Panc1 (cell line): ENCODE measurements around the gene FAM169A. TPM values are rescaled to one million over a fixed set of nuclear protein-coding genes. Genes with fewer than 3 reads are reported as not detected.

Experiments used
- ATAC-seq: fragments of 200-7000 bp; cut with Tn5 transposase; 2 replicates; pipeline ENCODE4 v1.9.1; 2020; ENCODE audit warnings: mild to moderate bottlenecking, moderate library complexity
- BruUV-seq: library from RNA; stranded (reverse); fragments of 400-500 nt; replicated peaks from 2 replicates; lab custom pipeline; 2021; lab: Mats Ljungman, UMichigan
- CTCF ChIA-PET: fragments of 300-600 bp; sonication (Branson Sonifier 250); formaldehyde crosslinking; loops from one replicate; lab custom pipeline; 2022; ENCODE audit warnings: antibody characterized with exemption; lab: Charles Lee
- POLR2A ChIA-PET: fragments of 300-600 bp; sonication (Branson Sonifier 250); formaldehyde crosslinking; loops from one replicate; lab custom pipeline; 2022; ENCODE audit warnings: antibody characterized with exemption; lab: Charles Lee
- DNase-seq: peaks from one replicate; pipeline ENCODE4 v3.0.0-alpha.2; 2010; ENCODE audit warnings: low read depth, low spot score
- H3K27ac ChIP-seq: 2 replicates; pipeline ENCODE4 v1.5.1; 2011; ENCODE audit warnings: mild to moderate bottlenecking, low read length, inconsistent platforms
- H3K27me3 ChIP-seq: fragments of 200-500 bp; sonication (Bioruptor generic); 2 replicates; pipeline ENCODE4 v1.6.0; 2014; ENCODE audit warnings: low read length, inconsistent platforms; ENCODE audit not compliant: control insufficient read depth, insufficient read depth
- H3K36me3 ChIP-seq: fragments of 200-500 bp; sonication (Bioruptor generic); 2 replicates; pipeline ENCODE4 v1.5.1; 2014; ENCODE audit warnings: inconsistent platforms, mild to moderate bottlenecking, low read length, moderate library complexity; ENCODE audit not compliant: control insufficient read depth, insufficient read depth
- H3K4me1 ChIP-seq: 2 replicates; pipeline ENCODE4 v1.5.1; 2011; ENCODE audit warnings: inconsistent platforms, mild to moderate bottlenecking, low read length, moderate library complexity; ENCODE audit not compliant: control insufficient read depth, insufficient read depth
- H3K4me3 ChIP-seq, 2 experiments: 2 replicates each; pipeline ENCODE4 v1.5.1; 2011 to 2012; ENCODE audit warnings: low read depth in 2 of 2, low read length in 2 of 2, mild to moderate bottlenecking in 2 of 2, inconsistent platforms in 1 of 2, moderate library complexity in 1 of 2
- H3K9me3 ChIP-seq: fragments of 200-500 bp; sonication (Bioruptor generic); 2 replicates; pipeline ENCODE4 v1.5.1; 2014; ENCODE audit warnings: low read depth, mild to moderate bottlenecking, inconsistent platforms, low read length, moderate library complexity; ENCODE audit not compliant: control insufficient read depth, insufficient read depth
- POLR2AphosphoS5 ChIP-seq: IDR thresholded peaks from 2 replicates; pipeline ENCODE4 v1.6.1; 2012; ENCODE audit warnings: mild to moderate bottlenecking, low read depth, low read length, moderate library complexity
- REST ChIP-seq, 2 experiments: IDR thresholded peaks; 2 replicates each; pipeline ENCODE4 v1.6.1; 2011 to 2012; ENCODE audit warnings: low read depth in 2 of 2, control low read depth in 1 of 2, low read length in 1 of 2, mild to moderate bottlenecking in 1 of 2, moderate library complexity in 1 of 2; ENCODE audit not compliant: insufficient read depth in 1 of 2
- SIN3A ChIP-seq: IDR thresholded peaks from 2 replicates; pipeline ENCODE4 v1.6.1; 2012; ENCODE audit warnings: low read depth, mild to moderate bottlenecking, low read length, moderate library complexity, borderline replicate concordance; ENCODE audit not compliant: insufficient read depth
- TCF7L2 ChIP-seq: IDR thresholded peaks from 2 replicates; pipeline ENCODE4 v1.6.1; 2011; ENCODE audit warnings: mild to moderate bottlenecking, low read depth, low read length, inconsistent platforms
- in situ Hi-C: cut with HindIII; loops from 2 replicates; pipeline ENCODE4 v1.10.0; 2016; ENCODE audit warnings: low sequenced_read_pairs, low pct_unique_long_range_greater_than_20kb
- intact Hi-C: fragments of 100-400 bp; cut with micrococcal nuclease; formaldehyde crosslinking; loops from one replicate; pipeline ENCODE4 v1.10.0; 2022; ENCODE audit not compliant: unreplicated experiment
- total RNA-seq: library from RNA; stranded (reverse); gene quantifications from one replicate; pipeline ENCODE4 v1.2.1, GENCODE V29; 2021; ENCODE audit not compliant: unreplicated experiment
- TF ChIP-seq, protein P1 (sequence below): fragments of 450-650 bp; IDR thresholded peaks from 2 replicates; pipeline ENCODE4 v1.5.1; 2017; ENCODE audit warnings: mild to moderate bottlenecking

FAM169A gene
- total RNA-seq, 1 experiment from 2014 or later = 23.1 TPM

DNA sequence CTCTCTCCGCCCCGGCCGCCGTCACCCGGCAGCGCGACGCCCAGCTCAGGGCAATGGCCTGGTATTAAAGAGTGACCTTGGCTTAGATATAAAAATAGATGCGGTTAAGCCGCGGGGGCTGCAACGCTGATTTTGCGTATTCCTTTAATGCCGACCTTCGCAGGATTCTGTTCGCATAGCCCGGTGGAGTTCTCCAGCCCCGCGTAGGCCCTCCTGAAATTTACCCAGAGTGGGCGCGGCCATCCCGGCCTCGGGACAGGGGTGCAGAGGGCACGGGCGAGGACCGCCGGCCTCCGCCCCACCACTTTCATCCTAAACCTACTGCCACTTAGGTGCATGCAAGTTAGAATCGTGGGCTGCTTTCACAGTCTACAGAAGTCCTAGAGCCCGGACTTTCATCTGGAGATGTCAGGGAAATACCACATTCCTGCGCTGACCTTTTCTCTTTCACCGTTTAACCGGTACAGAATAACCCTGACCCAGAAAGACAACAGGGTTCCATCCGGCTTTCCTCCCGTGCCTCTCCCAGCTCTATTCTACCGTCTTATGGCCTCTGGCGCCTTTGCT, 492 bp upstream of the FAM169A start:
- in situ Hi-C loops = no loop called here
- ATAC-seq = peak; percentile 67
- no peak for DNase-seq
- H3K9me3 ChIP-seq = no peaks in the 10 kb centered on the region
- H3K4me1 ChIP-seq = peaks cover 14% of the 10 kb centered on the region
- TF ChIP-seq POLR2AphosphoS5 (no peak), SIN3A (0 out of 2 replicates have a peak, but pooled peaks have one; percentile 28), TCF7L2 (0 out of 2 replicates have a peak, but pooled peaks have one; percentile 43)
- H3K27ac ChIP-seq = peak overlapping the region; percentile 81
- H3K36me3 ChIP-seq = no peaks in the 10 kb centered on the region; the same call in 1 of the 2 replicates
- H3K27me3 ChIP-seq = no peaks in the 10 kb centered on the region
- CTCF ChIA-PET = no interaction called here
- intact Hi-C loops = no loop called here
- POLR2A ChIA-PET = no interaction called here
- peak overlapping the region; percentile 62 to 64 for H3K4me3 ChIP-seq
- BruUV-seq = no TSS peak

- peak overlapping the region; percentile 90 for H3K27ac ChIP-seq
- peak; percentile 26; the same call in 1 of the 2 replicates for ATAC-seq
- no peaks in the 10 kb centered on the region; the same call in 1 of the 2 replicates for H3K36me3 ChIP-seq
- CTCF ChIA-PET = no interaction called here
- intact Hi-C loops = no loop called here
- TF ChIP-seq TCF7L2 (no peak), SIN3A (no peak), POLR2AphosphoS5 (no peak), REST (IDR thresholded peaks at IDR 0.05; ENCODE audit: insufficient read depth in 1 of 2, low read depth in 2 of 2, low read length in 1 of 2) (no peak)
- TF ChIP-seq, protein P1, sequence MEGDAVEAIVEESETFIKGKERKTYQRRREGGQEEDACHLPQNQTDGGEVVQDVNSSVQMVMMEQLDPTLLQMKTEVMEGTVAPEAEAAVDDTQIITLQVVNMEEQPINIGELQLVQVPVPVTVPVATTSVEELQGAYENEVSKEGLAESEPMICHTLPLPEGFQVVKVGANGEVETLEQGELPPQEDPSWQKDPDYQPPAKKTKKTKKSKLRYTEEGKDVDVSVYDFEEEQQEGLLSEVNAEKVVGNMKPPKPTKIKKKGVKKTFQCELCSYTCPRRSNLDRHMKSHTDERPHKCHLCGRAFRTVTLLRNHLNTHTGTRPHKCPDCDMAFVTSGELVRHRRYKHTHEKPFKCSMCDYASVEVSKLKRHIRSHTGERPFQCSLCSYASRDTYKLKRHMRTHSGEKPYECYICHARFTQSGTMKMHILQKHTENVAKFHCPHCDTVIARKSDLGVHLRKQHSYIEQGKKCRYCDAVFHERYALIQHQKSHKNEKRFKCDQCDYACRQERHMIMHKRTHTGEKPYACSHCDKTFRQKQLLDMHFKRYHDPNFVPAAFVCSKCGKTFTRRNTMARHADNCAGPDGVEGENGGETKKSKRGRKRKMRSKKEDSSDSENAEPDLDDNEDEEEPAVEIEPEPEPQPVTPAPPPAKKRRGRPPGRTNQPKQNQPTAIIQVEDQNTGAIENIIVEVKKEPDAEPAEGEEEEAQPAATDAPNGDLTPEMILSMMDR = no peak
- POLR2A ChIA-PET = no interaction called here
- peak overlapping the region; percentile 62 to 64 for H3K4me3 ChIP-seq
- BruUV-seq = no TSS peak
- H3K9me3 ChIP-seq = no peaks in the 10 kb centered on the region
- DNase-seq = no peak
- H3K27me3 ChIP-seq = no peaks in the 10 kb centered on the region
- H3K4me1 ChIP-seq = peaks cover 14% of the 10 kb centered on the region
- in situ Hi-C loops = no loop called here
Measured at GRCh38 chr5:74865256-74865803, 857 bp downstream of the FAM169A start.

DNA sequence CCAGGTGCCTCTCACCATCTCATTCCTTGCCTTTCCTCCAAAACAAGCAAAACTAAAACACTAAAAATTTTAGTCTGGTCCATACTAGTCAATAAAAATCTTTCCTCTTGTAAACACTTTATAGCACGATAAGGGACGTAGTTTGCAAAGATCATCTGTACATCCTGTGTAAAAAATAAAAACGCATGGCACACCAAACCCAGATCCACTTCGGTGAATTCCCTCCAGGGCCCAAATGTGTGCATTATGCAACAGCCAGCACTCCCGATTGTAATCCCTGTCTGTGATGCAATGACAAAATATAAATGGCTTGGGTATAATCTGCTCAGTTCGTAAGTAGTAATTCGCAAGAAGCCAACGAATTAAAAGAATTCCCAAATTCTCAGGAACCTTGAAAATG, 1.4 kb downstream of the FAM169A start:
- H3K27me3 ChIP-seq = no peaks in the 10 kb centered on the region
- H3K36me3 ChIP-seq = no peaks in the 10 kb centered on the region; the same call in 1 of the 2 replicates
- H3K4me1 ChIP-seq = peaks cover 14% of the 10 kb centered on the region
- in situ Hi-C loops (no loop called here), intact Hi-C loops (no loop called here)
- ATAC-seq (no peak), DNase-seq (no peak)
- H3K9me3 ChIP-seq = no peaks in the 10 kb centered on the region
- peak overlapping the region; percentile 90 for H3K27ac ChIP-seq
- CTCF ChIA-PET = no interaction called here
- BruUV-seq = no TSS peak
- H3K4me3 ChIP-seq = peak overlapping the region; percentile 62 to 64
- POLR2A ChIA-PET = no interaction called here
- TF ChIP-seq SIN3A (no peak), REST (IDR thresholded peaks at IDR 0.05; ENCODE audit: insufficient read depth in 1 of 2, low read depth in 2 of 2, low read length in 1 of 2) (no peak), TCF7L2 (no peak), POLR2AphosphoS5 (no peak)
- TF ChIP-seq, protein P1 = no peak
